ENCODE measurements around the gene MYO1C. TPM values are rescaled to one million over a fixed set of nuclear protein-coding genes. Genes with fewer than 3 reads are reported as not detected.

Gene MYO1C
- total and polyA plus RNA-seq, 2 of the 8 experiments (the other 6 are each of a cell fraction or from before 2014, with no cell fraction given): 40.1 to 78.6 TPM

GRCh38 chr17:1516388-1517161, 24.1 kb upstream of the MYO1C start, which contains the start of gene INPP5K (continued):
- TF ChIP-seq E2F6 (IDR thresholded peaks at IDR 0.05) (peak; percentile 26; the same call in 1 of the 2 replicates), MAFK (IDR thresholded peaks at IDR 0.05; ENCODE audit: low read depth, low read length) (no peak), SAP30 (IDR thresholded peaks at IDR 0.05; ENCODE audit: insufficient read depth, insufficient replicate concordance, low read length) (no peak), ATF2 (IDR thresholded peaks at IDR 0.05; ENCODE audit: low read length) (no peak), SP4 (IDR thresholded peaks at IDR 0.05; ENCODE audit: low read length) (no peak), RBBP5 (IDR thresholded peaks at IDR 0.05; ENCODE audit: borderline replicate concordance, low read depth, low read length) (no peak), TBP (IDR thresholded peaks at IDR 0.05; ENCODE audit: low read depth, low read length) (no peak; the same call in 1 of the 2 replicates), ATF3 (IDR thresholded peaks at IDR 0.05; ENCODE audit: insufficient read depth, low read depth, low read length) (no peak), GABPA (IDR thresholded peaks at IDR 0.05; ENCODE audit: borderline replicate concordance, insufficient read depth, low read length) (peak; percentile 90), BRCA1 (IDR thresholded peaks at IDR 0.05; ENCODE audit: low read depth, low read length) (no peak), CEBPB (IDR thresholded peaks at IDR 0.05; ENCODE audit: low read depth, low read length) (no peak), CBX5 (IDR thresholded peaks at IDR 0.05; ENCODE audit: low read depth, low read length) (no peak), ASH2L (IDR thresholded peaks at IDR 0.05; ENCODE audit: low read length) (peak; percentile 62), SP2 (IDR thresholded peaks at IDR 0.05; ENCODE audit: low read length) (no peak), POLR2A (IDR thresholded peaks at IDR 0.05; ENCODE audit: control extremely low read depth in 1 of 2, low read depth in 2 of 2, low read length in 2 of 2) (peak in 1 of 2 experiments; percentile 81; a peak in 2 of 3 replicates), CHD1 (IDR thresholded peaks at IDR 0.05; ENCODE audit: low read depth, low read length) (no peak), CBX8 (IDR thresholded peaks at IDR 0.05; ENCODE audit: borderline replicate concordance, low read depth, low read length) (no peak), SIRT6 (IDR thresholded peaks at IDR 0.05; ENCODE audit: low read length) (no peak), RNF2 (IDR thresholded peaks at IDR 0.05; ENCODE audit: borderline replicate concordance, low read depth, low read length, missing control alignments, poor library complexity, severe bottlenecking) (no peak), EZH2 (IDR thresholded peaks at IDR 0.05; ENCODE audit: low read depth, low read length, severe bottlenecking) (no peak), ZNF274 (IDR thresholded peaks at IDR 0.05; ENCODE audit: borderline replicate concordance, extremely low read depth, low read length) (no peak), PHF8 (conservative IDR thresholded peaks at IDR 0.05; ENCODE audit: low read depth, low read length) (peak; percentile 90)
